Placental pericyte (primary cell): ENCODE measurements around the gene PLEKHA8. TPM values are rescaled to one million over a fixed set of nuclear protein-coding genes. Genes with fewer than 3 reads are reported as not detected.

Source experiments
- small RNA-seq: library from RNA; depleted of rRNA; stranded (forward); fragments of <200 nt; gene quantifications from one replicate; pipeline ENCODE3, GENCODE V24; 2012; ENCODE audit warnings: low replicate concordance
- total RNA-seq: library from RNA; depleted of rRNA; stranded (reverse); fragments of >200 nt; gene quantifications from 2 replicates; pipeline ENCODE4 v1.2.3, GENCODE V29; 2012

PLEKHA8 gene
- 12.7 and 14.6 TPM in 2 replicates for total RNA-seq

GRCh38 chr7:30028216-30028748 is at the start of gene PLEKHA8:
Gene PLEKHA8 (plus strand): TSS chr7:30028412. CDS start chr7:30028763, 351 bp downstream.

DNA sequence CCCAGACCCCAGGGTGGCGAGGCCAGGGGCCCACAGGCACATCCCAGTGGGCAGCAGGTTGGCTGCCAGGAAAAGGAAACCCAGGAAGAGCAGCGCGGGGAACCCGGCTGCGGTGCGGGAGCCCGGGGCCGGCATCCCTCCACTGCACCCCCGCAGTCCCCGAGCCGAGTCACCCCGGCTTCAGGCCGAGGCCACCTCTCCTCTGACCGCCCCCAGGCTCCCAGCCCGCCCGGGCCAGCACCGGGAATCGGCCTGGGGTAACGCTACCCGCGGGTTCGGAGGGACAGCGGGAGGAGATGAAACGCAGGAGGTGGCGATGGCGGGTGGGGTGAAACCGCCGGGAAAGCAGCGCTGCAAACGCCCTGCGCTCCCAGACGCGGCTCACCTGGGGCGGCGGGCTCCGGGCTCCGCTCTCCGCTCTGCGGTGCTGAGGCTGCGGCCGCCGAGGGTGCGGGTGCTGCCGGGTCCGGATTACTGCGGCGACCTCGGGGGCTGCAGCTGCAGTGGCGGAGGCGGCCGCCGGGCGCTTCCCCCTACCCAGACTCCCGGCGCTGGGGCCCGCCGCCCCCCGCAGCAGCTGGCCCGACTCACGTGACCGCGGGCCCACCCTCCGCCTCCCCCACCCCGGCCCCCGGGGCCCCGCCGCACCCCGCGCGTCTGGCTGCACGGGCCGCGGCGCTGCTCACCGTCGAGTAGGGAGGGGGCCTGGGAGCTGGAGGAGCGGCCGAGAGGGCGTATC is 38.8 kb upstream of the PLEKHA8 start, which contains the start of gene SCRN1:
TSS of gene SCRN1 (minus strand) at position 545 of the 739 bp plus-strand sequence. CDS start 20,734 bp downstream, outside the sequence.

DNA sequence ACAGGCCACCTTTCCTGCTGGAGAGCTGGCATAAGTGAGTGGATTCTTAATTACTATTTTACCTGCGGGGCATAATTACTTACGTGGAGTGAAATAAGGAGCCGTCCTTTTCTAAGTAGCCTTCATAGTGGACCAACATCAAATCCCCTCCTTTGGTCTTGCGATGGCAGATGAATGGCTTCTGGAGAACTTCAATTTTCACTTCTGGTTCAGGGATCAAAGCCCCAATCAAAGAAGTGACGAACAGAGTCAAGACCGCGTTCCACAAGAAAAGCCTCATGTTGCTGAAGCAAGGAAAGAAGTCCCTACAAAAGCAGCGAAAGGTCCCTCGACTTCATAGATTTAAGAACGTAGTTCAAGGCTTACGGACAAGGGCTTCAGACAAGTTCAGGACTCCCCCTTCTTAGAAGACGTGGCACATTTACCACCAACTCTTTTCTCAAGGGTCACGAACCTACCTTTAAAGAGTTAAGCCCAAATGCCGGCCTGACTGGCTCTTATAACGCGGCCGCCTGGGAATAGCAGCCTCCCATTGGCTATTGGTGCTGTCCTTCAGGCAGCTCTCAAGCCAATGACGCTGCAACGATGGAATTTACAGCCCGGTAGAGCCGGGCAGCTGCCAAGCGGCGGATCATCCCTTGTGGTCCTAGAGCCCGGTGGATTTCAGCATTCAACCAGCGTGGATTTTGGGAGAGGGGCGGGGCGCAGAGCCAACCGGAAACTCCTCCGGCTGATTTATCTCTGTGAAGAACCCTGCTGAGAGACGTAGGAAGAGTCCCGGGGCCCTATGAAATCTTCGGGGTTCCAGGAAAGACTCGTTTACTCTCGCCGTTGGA is 1.8 kb upstream of the PLEKHA8 start, which contains the start of gene FKBP14:
TSS of gene FKBP14 (minus strand) at position 474 of the 836 bp plus-strand sequence. CDS start at position 280, 194 bp downstream.

GRCh38 chr7:30134611-30135300 is 106.5 kb downstream of the PLEKHA8 start, which contains the start of gene MTURN:
Gene MTURN (plus strand): TSS chr7:30134986. CDS start chr7:30135137, 151 bp downstream.

Small RNA genes lying within 50 kb of the gene (small RNA-seq; reads per million reads assigned to genes)
- gene RPS27P16 = not detected

Other genes with a start within 250 kb of the PLEKHA8 start
- gene WIPF3, start 221.9 kb upstream of the PLEKHA8 start, total RNA-seq = not detected in 2 replicates
- gene SCRN1, start 38.6 kb upstream of the PLEKHA8 start, total RNA-seq = 90.2 and 122 TPM in 2 replicates
- 48.4 and 61.7 TPM in 2 replicates for gene FKBP14, start 1.7 kb upstream of the PLEKHA8 start, total RNA-seq
- 5.2 and 7.4 TPM in 2 replicates for gene MTURN, start 106.6 kb downstream of the PLEKHA8 start, total RNA-seq